Activated CD4-positive, CD25-positive, alpha-beta regulatory T cell treated with anti-CD3 and anti-CD28 coated beads, Interleukin-2, amount 50 U/mL, for 72 hours (primary cell): Measurements from ENCODE around the gene FREY1.

Source experiments
- DNase-seq: peaks from one replicate; pipeline ENCODE4 v3.0.0; 2021

FREY1 gene

GRCh38 chr11:45906965-45907611, at the start of gene FREY1:
Gene FREY1, minus strand, starts transcription at chr11:45907271. Its CDS starts 26 bp downstream, at chr11:45907245.
- DNase-seq = no peak

GRCh38 chr11:45949992-45950407, 42.9 kb upstream of the FREY1 start:
- no peak for DNase-seq

GRCh38 chr11:45948356-45948755, 41.3 kb upstream of the FREY1 start:
- DNase-seq = no peak

- DNase-seq = no peak
Observed at GRCh38 chr11:45947885-45948284, 40.8 kb upstream of the FREY1 start.

- DNase-seq = no peak
Observed at GRCh38 chr11:45945397-45945999, 38.4 kb upstream of the FREY1 start.

GRCh38 chr11:45942381-45942780, 35.3 kb upstream of the FREY1 start:
- no peak for DNase-seq

GRCh38 chr11:45941285-45941684, 34.2 kb upstream of the FREY1 start:
- no peak for DNase-seq

- DNase-seq = no peak
Observed at GRCh38 chr11:45939836-45940235, 32.8 kb upstream of the FREY1 start.

- no peak for DNase-seq
Observed at GRCh38 chr11:45937916-45938315, 30.8 kb upstream of the FREY1 start.

- no peak for DNase-seq
Observed at GRCh38 chr11:45936511-45937054, 29.5 kb upstream of the FREY1 start.

GRCh38 chr11:45935349-45936064, 28.4 kb upstream of the FREY1 start:
- DNase-seq = no peak

GRCh38 chr11:45934580-45935318, 27.7 kb upstream of the FREY1 start:
- no peak for DNase-seq

- no peak for DNase-seq
Observed at GRCh38 chr11:45933846-45934579, 26.9 kb upstream of the FREY1 start.

GRCh38 chr11:45933131-45933831, 26.2 kb upstream of the FREY1 start:
- no peak for DNase-seq

- DNase-seq = no peak
Observed at GRCh38 chr11:45932217-45932616, 25.1 kb upstream of the FREY1 start.

GRCh38 chr11:45931739-45932138, 24.7 kb upstream of the FREY1 start:
- no peak for DNase-seq

- DNase-seq = no peak
Observed at GRCh38 chr11:45930951-45931570, 24.0 kb upstream of the FREY1 start.

GRCh38 chr11:45930031-45930794, 23.1 kb upstream of the FREY1 start:
- no peak for DNase-seq

- DNase-seq = no peak
Observed at GRCh38 chr11:45929486-45930030, 22.5 kb upstream of the FREY1 start.

- DNase-seq = no peak
Observed at GRCh38 chr11:45928535-45929215, 21.6 kb upstream of the FREY1 start.
